ENCODE data around the gene PDZD7.
A peak's percentile ranks its signal among the peaks of the same experiment; 100 is the strongest.

Gene PDZD7

DNA sequence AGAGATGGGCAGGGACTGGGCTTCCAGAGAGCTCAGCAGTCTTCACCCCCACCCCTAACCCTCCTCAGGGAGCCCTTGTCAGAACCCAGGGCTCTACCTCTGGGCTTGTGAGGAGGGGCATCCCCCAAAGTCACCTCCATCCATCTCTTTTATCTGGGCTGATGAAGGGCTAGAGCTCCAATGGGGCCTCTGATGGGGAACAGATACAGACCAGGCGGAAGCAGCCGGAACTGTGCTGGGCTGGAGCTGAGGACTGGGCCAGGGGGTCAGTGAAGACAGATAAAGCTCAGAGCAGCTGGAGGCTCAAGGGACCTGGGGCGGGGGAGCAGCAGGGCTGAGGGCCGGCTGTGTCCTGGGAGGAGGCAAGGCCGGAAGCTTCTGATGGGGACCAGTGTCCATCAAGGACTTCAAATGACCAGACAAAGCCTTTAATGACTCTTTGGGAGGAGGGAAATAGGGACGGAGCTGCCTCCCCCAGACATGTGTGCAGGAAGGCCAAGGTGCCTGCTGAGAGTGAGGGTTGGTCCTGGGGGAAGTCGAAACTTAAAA, 41.0 kb upstream of the PDZD7 start:
- Histone ChIP-seq H3K9ac (ENCODE audit: low read length) (no peak overlapping the region), H4K5ac (ENCODE audit: low read length) (no peak overlapping the region), H3K79me1 (ENCODE audit: low read length) (no peaks in the 10 kb centered on the region), H3K79me2 (ENCODE audit: control insufficient read depth, insufficient read depth, low read length) (no peaks in the 10 kb centered on the region), H3K36me3 (ENCODE audit: control insufficient read depth, insufficient read depth, low read length) (no peaks in the 10 kb centered on the region), H3K18ac (ENCODE audit: low read length) (no peak overlapping the region), H3K56ac (ENCODE audit: low read length) (no peak overlapping the region), H2BK120ac (ENCODE audit: low read depth, low read length) (no peak overlapping the region), H2BK5ac (ENCODE audit: low read length) (no peak overlapping the region), H3K4me2 (ENCODE audit: low read length) (no peak overlapping the region), H3K23ac (ENCODE audit: low read length) (no peak overlapping the region), H3K27ac (ENCODE audit: low read depth, low read length) (no peak overlapping the region), H3K27me3 (ENCODE audit: insufficient read depth, low read length, poor library complexity) (peaks cover 9% of the 10 kb centered on the region), H2BK15ac (replicated peaks; ENCODE audit: low read depth) (no peak overlapping the region), H3K4me1 (ENCODE audit: control insufficient read depth, low read depth, low read length) (peaks cover 7% of the 10 kb centered on the region), H3K4ac (ENCODE audit: low read depth, low read length) (no peak overlapping the region), H3K4me3 (ENCODE audit: low read length) (no peak overlapping the region), H4K8ac (ENCODE audit: low read depth, low read length) (no peak overlapping the region), H2AK5ac (ENCODE audit: low read length) (no peak overlapping the region)
- no peak for DNase-seq
- no CpG with 5 or more reads among the region's 7 CpGs for WGBS (ENCODE audit: extremely low coverage, insufficient coverage, low lambda C conversion rate)

DNA sequence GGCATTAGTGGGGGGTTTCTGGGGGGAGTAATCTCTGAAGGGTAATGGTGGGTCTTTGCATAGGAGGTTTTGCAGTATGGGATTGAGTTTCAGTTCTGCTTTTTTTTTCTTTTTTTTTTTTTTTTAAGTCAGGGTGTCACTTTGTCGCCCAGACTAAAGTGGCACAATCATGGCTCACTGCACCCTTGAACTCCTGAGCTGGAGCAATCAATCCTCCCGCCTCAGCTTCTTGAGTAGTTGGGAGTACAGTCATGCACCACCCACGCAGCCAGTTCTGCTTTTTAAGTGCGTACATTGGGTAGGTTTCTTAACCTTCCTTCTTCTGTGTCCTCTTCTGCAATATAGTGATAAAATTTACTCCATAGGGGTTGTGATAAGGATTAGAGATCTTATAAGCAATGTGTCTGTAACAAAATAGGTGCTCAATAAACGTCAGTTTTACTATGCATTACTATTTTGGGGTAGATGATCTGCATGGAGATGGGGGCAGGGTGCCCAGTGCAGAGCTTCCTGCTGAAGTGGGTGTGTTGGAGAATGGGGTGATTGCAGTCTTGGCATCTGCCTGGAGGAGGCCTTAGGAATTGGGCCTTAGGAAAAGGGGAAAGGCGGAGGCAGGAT, 40.4 kb upstream of the PDZD7 start:
- Histone ChIP-seq H3K36me3 (ENCODE audit: control insufficient read depth, insufficient read depth, low read length) (no peaks in the 10 kb centered on the region), H3K18ac (ENCODE audit: low read length) (no peak overlapping the region), H3K27ac (ENCODE audit: low read depth, low read length) (no peak overlapping the region), H3K27me3 (ENCODE audit: insufficient read depth, low read length, poor library complexity) (peaks cover 10% of the 10 kb centered on the region), H3K4me2 (ENCODE audit: low read length) (no peak overlapping the region), H3K4me3 (ENCODE audit: low read length) (no peak overlapping the region), H3K4ac (ENCODE audit: low read depth, low read length) (no peak overlapping the region), H3K4me1 (ENCODE audit: control insufficient read depth, low read depth, low read length) (peaks cover 7% of the 10 kb centered on the region), H3K79me2 (ENCODE audit: control insufficient read depth, insufficient read depth, low read length) (no peaks in the 10 kb centered on the region), H2AK5ac (ENCODE audit: low read length) (no peak overlapping the region), H4K8ac (ENCODE audit: low read depth, low read length) (no peak overlapping the region), H3K56ac (ENCODE audit: low read length) (no peak overlapping the region), H2BK5ac (ENCODE audit: low read length) (no peak overlapping the region), H2BK120ac (ENCODE audit: low read depth, low read length) (no peak overlapping the region), H3K23ac (ENCODE audit: low read length) (no peak overlapping the region), H3K79me1 (ENCODE audit: low read length) (no peaks in the 10 kb centered on the region), H2BK15ac (replicated peaks; ENCODE audit: low read depth) (no peak overlapping the region), H3K9ac (ENCODE audit: low read length) (no peak overlapping the region), H4K5ac (ENCODE audit: low read length) (no peak overlapping the region)
- no peak for DNase-seq
- WGBS (ENCODE audit: extremely low coverage, insufficient coverage, low lambda C conversion rate) = no CpG with 5 or more reads among the region's 6 CpGs

DNA sequence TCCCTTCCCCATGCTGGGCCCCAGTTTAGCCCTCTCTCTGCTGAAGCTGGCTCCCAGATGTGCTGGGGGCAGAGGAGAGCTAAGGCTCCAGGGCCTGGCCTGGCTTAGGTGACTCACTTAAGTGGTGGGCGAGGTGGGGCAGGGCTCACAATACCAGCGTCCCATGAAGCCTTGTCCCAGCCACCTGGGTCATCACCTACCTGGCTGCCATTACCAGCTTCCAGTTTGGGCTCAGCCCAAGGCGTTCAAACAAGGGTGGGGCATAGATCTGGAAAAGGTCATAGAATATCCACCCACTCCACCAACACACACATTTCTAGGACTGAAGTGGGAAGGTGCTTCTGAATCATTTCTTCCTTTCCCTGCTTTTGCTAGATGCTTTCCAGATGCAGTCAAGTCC, 39.2 kb upstream of the PDZD7 start:
- no peak overlapping the region for H3K4me3 ChIP-seq (ENCODE audit: low read length)
- H4K5ac ChIP-seq (ENCODE audit: low read length) = no peak overlapping the region
- H3K4me2 ChIP-seq (ENCODE audit: low read length) = no peak overlapping the region
- no peak overlapping the region for H3K56ac ChIP-seq (ENCODE audit: low read length)
- WGBS (ENCODE audit: extremely low coverage, insufficient coverage, low lambda C conversion rate) = no CpG with 5 or more reads among the region's 3 CpGs
- no peak overlapping the region for H3K23ac ChIP-seq (ENCODE audit: low read length)
- no peak overlapping the region for H4K8ac ChIP-seq (ENCODE audit: low read depth, low read length)
- no peak for DNase-seq
- H3K27ac ChIP-seq (ENCODE audit: low read depth, low read length) = no peak overlapping the region
- peaks cover 23% of the 10 kb centered on the region for H3K27me3 ChIP-seq (ENCODE audit: insufficient read depth, low read length, poor library complexity)
- no peaks in the 10 kb centered on the region for H3K4me1 ChIP-seq (ENCODE audit: control insufficient read depth, low read depth, low read length)
- H3K18ac ChIP-seq (ENCODE audit: low read length) = no peak overlapping the region
- H3K9ac ChIP-seq (ENCODE audit: low read length) = no peak overlapping the region
- no peak overlapping the region for H3K4ac ChIP-seq (ENCODE audit: low read depth, low read length)
- no peak overlapping the region for H2BK15ac ChIP-seq (replicated peaks; ENCODE audit: low read depth)
- H2AK5ac ChIP-seq (ENCODE audit: low read length) = no peak overlapping the region
- H3K36me3 ChIP-seq (ENCODE audit: control insufficient read depth, insufficient read depth, low read length) = no peaks in the 10 kb centered on the region
- no peak overlapping the region for H2BK5ac ChIP-seq (ENCODE audit: low read length)
- no peaks in the 10 kb centered on the region for H3K79me2 ChIP-seq (ENCODE audit: control insufficient read depth, insufficient read depth, low read length)
- H2BK120ac ChIP-seq (ENCODE audit: low read depth, low read length) = no peak overlapping the region
- no peaks in the 10 kb centered on the region for H3K79me1 ChIP-seq (ENCODE audit: low read length)

DNA sequence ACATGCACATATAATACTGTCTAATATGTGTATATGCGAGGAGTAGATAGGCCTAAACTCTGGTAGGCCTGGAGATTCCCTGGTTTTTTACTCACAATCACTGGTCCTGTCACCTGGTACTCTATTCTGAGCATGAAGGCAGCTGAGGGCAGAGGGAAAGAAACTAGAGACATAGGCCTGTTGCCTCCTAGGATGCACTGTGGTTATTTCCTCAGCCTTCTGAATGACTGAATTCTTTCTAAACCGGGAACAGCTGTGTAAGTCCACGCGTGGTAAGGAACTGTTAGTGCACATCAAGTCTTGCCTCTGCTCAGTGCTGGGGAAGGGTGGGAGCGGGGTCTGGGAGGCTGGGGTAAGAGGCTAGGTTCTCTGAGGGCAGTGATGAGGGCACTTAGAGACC, 38.5 kb upstream of the PDZD7 start:
- WGBS (ENCODE audit: extremely low coverage, insufficient coverage, low lambda C conversion rate) = no CpG with 5 or more reads among the region's 5 CpGs
- H3K27me3 ChIP-seq (ENCODE audit: insufficient read depth, low read length, poor library complexity) = peaks cover 29% of the 10 kb centered on the region

DNA sequence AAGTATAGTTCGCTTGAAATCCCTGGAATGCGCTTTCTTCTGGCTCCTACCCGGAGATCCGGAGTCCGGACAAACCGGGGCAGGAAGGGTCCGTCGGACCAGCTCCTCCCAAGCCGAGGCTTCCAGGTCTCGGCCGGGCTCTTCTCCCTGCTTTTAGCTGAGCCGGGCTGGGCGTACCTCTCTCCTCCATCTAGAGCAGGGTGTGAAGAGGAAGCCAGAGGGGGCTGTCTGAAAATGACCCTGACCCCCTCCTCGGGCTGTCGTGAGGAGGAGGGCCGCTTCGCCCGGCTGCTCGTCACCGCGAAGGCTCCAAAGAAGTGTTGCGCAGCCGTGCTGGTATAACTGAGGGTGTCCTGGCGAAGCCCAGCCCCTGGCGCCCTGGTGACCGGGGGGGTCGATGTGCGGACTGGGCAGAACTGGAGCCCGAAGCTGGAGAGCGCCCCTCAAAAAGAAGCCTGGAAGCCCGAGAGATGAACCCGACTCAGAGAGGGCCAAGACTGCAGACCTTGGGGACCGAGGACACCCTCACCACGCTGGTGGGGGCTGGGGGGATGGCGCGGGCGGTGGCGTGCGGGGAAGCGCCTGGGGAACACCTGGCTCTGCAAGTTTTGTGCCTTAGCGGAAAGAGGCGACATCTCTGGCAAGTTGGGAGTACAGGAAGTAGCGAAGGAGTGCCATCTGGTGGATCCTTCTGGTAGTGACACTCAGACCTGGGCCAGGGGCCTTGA, 36.6 kb upstream of the PDZD7 start:
- Histone ChIP-seq H3K4me3 (ENCODE audit: low read length) (peak overlapping the region; percentile 24), H3K27me3 (ENCODE audit: insufficient read depth, low read length, poor library complexity) (peaks cover 36% of the 10 kb centered on the region), H4K8ac (ENCODE audit: low read depth, low read length) (no peak overlapping the region), H2BK15ac (replicated peaks; ENCODE audit: low read depth) (no peak overlapping the region), H3K56ac (ENCODE audit: low read length) (peak overlapping the region; percentile 45), H3K79me2 (ENCODE audit: control insufficient read depth, insufficient read depth, low read length) (no peaks in the 10 kb centered on the region), H3K23ac (ENCODE audit: low read length) (no peak overlapping the region), H3K18ac (ENCODE audit: low read length) (peak overlapping the region; percentile 7), H2BK5ac (ENCODE audit: low read length) (no peak overlapping the region), H3K9ac (ENCODE audit: low read length) (peak overlapping the region; percentile 41), H2AK5ac (ENCODE audit: low read length) (no peak overlapping the region), H3K4me2 (ENCODE audit: low read length) (peak overlapping the region; percentile 74), H3K79me1 (ENCODE audit: low read length) (no peaks in the 10 kb centered on the region), H3K36me3 (ENCODE audit: control insufficient read depth, insufficient read depth, low read length) (no peaks in the 10 kb centered on the region), H3K4me1 (ENCODE audit: control insufficient read depth, low read depth, low read length) (peaks cover 5% of the 10 kb centered on the region), H3K4ac (ENCODE audit: low read depth, low read length) (no peak overlapping the region), H2BK120ac (ENCODE audit: low read depth, low read length) (no peak overlapping the region), H3K27ac (ENCODE audit: low read depth, low read length) (no peak overlapping the region), H4K5ac (ENCODE audit: low read length) (no peak overlapping the region)
- no CpG with 5 or more reads among the region's 43 CpGs for WGBS (ENCODE audit: extremely low coverage, insufficient coverage, low lambda C conversion rate)
- peak; percentile 92 for DNase-seq

More for the DNA sequence above, 38.5 kb upstream of the PDZD7 start:
- Histone ChIP-seq H2AK5ac (ENCODE audit: low read length) (no peak overlapping the region), H4K5ac (ENCODE audit: low read length) (no peak overlapping the region), H4K8ac (ENCODE audit: low read depth, low read length) (no peak overlapping the region), H3K79me2 (ENCODE audit: control insufficient read depth, insufficient read depth, low read length) (no peaks in the 10 kb centered on the region), H3K23ac (ENCODE audit: low read length) (no peak overlapping the region), H3K4me2 (ENCODE audit: low read length) (no peak overlapping the region), H3K56ac (ENCODE audit: low read length) (no peak overlapping the region), H2BK15ac (replicated peaks; ENCODE audit: low read depth) (no peak overlapping the region), H3K4ac (ENCODE audit: low read depth, low read length) (no peak overlapping the region), H3K18ac (ENCODE audit: low read length) (no peak overlapping the region), H2BK120ac (ENCODE audit: low read depth, low read length) (no peak overlapping the region), H3K27ac (ENCODE audit: low read depth, low read length) (no peak overlapping the region), H3K9ac (ENCODE audit: low read length) (no peak overlapping the region), H3K4me1 (ENCODE audit: control insufficient read depth, low read depth, low read length) (no peaks in the 10 kb centered on the region), H3K79me1 (ENCODE audit: low read length) (no peaks in the 10 kb centered on the region), H3K4me3 (ENCODE audit: low read length) (no peak overlapping the region), H3K36me3 (ENCODE audit: control insufficient read depth, insufficient read depth, low read length) (no peaks in the 10 kb centered on the region), H2BK5ac (ENCODE audit: low read length) (no peak overlapping the region)
- DNase-seq = no peak
